ENCODE measurements around the gene RERE.

GRCh38 chr1:8639148-8639547 lies 178.3 kb downstream of the RERE start:
- TF ChIP-seq POLR2A (IDR thresholded peaks at IDR 0.05; ENCODE audit: low read depth, low read length) (no peak), TAF1 (IDR thresholded peaks at IDR 0.05; ENCODE audit: borderline replicate concordance, low read depth, low read length) (no peak), POLR2AphosphoS5 (IDR thresholded peaks at IDR 0.05; ENCODE audit: low read depth, low read length) (no peak)
